Measurements from ENCODE around the gene SLC6A7. TPM values are rescaled to one million over a fixed set of nuclear protein-coding genes. Genes with fewer than 3 reads are reported as not detected.

SLC6A7 gene
- total RNA-seq, 1 donor = not detected

DNA sequence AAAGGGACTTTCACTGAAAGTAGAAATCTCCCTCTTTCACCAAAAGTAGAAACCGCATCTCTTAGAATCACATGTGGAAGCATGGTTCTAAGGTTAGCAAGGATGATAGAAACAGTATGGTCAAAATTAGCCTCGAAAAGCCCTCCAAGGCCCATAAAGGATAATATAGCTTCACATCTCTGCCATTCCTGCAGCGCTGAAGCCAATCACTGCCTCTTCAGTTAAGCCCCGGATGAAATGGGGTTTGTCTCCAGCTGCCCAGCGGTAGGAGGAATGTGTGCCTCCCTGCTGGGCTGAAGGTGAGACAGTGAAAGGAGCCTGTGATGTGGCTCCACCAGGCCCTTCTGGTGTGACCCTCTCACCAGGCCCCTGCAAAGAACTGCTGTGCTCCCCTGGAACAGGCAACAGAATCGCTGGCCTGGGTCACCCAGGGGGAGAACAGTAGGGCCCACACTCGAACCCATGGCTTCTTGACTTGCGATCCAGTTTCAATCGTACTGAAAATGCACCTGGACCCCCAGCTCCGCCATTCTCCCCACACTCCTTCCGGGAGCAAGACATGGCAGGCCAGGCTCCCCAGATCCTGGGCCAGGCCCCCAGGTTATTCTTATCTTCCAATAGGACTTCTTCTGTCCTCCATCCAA is 52.5 kb downstream of the SLC6A7 start:
- H3K27me3 ChIP-seq (ENCODE audit: insufficient read depth, low read length) = no peaks in the 10 kb centered on the region
- peak; percentile 32 for DNase-seq (ENCODE audit: insufficient read length, low spot score, missing footprints)
- no peak overlapping the region for H2AFZ ChIP-seq (ENCODE audit: low read length)
- H3K9me3 ChIP-seq (ENCODE audit: low read depth, low read length) = no peaks in the 10 kb centered on the region
- H3K36me3 ChIP-seq (ENCODE audit: insufficient read depth, low read length) = no peaks in the 10 kb centered on the region
- H3K79me2 ChIP-seq (ENCODE audit: insufficient read depth, low read length) = no peaks in the 10 kb centered on the region
- no peaks in the 10 kb centered on the region for H4K20me1 ChIP-seq (ENCODE audit: insufficient read depth, low read length)
- no peak overlapping the region for H3K4me2 ChIP-seq (ENCODE audit: insufficient read depth, low read length)
- H3K4me3 ChIP-seq (ENCODE audit: insufficient read depth, low read length) = no peak overlapping the region
- TF ChIP-seq, protein P1, sequence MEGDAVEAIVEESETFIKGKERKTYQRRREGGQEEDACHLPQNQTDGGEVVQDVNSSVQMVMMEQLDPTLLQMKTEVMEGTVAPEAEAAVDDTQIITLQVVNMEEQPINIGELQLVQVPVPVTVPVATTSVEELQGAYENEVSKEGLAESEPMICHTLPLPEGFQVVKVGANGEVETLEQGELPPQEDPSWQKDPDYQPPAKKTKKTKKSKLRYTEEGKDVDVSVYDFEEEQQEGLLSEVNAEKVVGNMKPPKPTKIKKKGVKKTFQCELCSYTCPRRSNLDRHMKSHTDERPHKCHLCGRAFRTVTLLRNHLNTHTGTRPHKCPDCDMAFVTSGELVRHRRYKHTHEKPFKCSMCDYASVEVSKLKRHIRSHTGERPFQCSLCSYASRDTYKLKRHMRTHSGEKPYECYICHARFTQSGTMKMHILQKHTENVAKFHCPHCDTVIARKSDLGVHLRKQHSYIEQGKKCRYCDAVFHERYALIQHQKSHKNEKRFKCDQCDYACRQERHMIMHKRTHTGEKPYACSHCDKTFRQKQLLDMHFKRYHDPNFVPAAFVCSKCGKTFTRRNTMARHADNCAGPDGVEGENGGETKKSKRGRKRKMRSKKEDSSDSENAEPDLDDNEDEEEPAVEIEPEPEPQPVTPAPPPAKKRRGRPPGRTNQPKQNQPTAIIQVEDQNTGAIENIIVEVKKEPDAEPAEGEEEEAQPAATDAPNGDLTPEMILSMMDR (IDR thresholded peaks at IDR 0.05; ENCODE audit: extremely low read depth, low read depth, low read length) = no peak
- H3K27ac ChIP-seq (ENCODE audit: low read depth, low read length) = no peak overlapping the region
- no peaks in the 10 kb centered on the region for H3K4me1 ChIP-seq (ENCODE audit: insufficient read depth, low read length)

DNA sequence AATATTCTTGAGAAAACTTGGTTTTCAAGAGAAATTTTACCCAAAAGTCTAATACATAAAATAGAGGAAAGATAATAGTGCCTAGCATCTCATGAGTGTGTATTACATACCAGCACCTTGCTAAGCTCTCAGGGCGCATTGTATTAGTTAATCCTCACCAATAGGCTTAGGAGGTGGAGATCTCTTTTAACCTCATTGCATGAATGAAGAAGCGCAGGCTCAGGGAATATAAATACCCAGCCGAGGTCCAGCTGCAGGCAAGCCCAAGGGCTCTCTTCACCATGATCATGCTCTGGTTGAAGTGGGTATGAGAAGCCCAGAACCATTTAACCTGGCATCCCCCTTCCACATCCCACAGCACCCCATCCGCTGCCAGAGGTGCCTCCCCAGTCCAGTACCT is 53.7 kb downstream of the SLC6A7 start:
- no peak for DNase-seq (ENCODE audit: insufficient read length, low spot score, missing footprints)
- H4K20me1 ChIP-seq (ENCODE audit: insufficient read depth, low read length) = no peaks in the 10 kb centered on the region
- no peaks in the 10 kb centered on the region for H3K9me3 ChIP-seq (ENCODE audit: low read depth, low read length)
- H3K79me2 ChIP-seq (ENCODE audit: insufficient read depth, low read length) = no peaks in the 10 kb centered on the region
- no peaks in the 10 kb centered on the region for H3K27me3 ChIP-seq (ENCODE audit: insufficient read depth, low read length)
- H2AFZ ChIP-seq (ENCODE audit: low read length) = no peak overlapping the region
- TF ChIP-seq, protein P1 (IDR thresholded peaks at IDR 0.05; ENCODE audit: extremely low read depth, low read depth, low read length) = no peak
- no peaks in the 10 kb centered on the region for H3K4me1 ChIP-seq (ENCODE audit: insufficient read depth, low read length)
- H3K4me2 ChIP-seq (ENCODE audit: insufficient read depth, low read length) = no peak overlapping the region
- H3K36me3 ChIP-seq (ENCODE audit: insufficient read depth, low read length) = no peaks in the 10 kb centered on the region
- H3K27ac ChIP-seq (ENCODE audit: low read depth, low read length) = no peak overlapping the region
- H3K4me3 ChIP-seq (ENCODE audit: insufficient read depth, low read length) = no peak overlapping the region

DNA sequence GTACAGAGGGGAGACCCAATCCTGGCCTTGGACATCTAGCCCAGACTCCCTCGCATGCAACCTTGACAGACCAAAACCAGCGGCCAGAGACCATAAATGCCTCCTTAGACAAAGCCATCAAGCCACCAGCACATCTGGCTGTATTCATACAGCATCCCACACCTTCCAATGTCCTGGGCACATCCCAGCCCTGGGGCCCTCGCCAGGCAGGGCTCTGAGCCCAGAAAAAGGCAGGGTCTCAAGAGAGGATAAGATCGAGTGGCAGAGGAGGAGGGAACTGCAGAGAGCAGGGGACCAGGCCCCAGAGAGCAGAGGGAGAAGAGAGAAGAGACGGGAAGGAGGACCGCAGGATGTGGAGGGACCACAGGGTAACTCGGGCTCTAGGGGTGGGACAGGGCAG is 54.3 kb downstream of the SLC6A7 start:
- Histone ChIP-seq H2AFZ (ENCODE audit: low read length) (no peak overlapping the region), H3K27ac (ENCODE audit: low read depth, low read length) (no peak overlapping the region), H3K4me1 (ENCODE audit: insufficient read depth, low read length) (no peaks in the 10 kb centered on the region), H3K4me2 (ENCODE audit: insufficient read depth, low read length) (no peak overlapping the region), H3K36me3 (ENCODE audit: insufficient read depth, low read length) (no peaks in the 10 kb centered on the region), H3K4me3 (ENCODE audit: insufficient read depth, low read length) (no peak overlapping the region), H3K79me2 (ENCODE audit: insufficient read depth, low read length) (no peaks in the 10 kb centered on the region), H3K27me3 (ENCODE audit: insufficient read depth, low read length) (no peaks in the 10 kb centered on the region), H4K20me1 (ENCODE audit: insufficient read depth, low read length) (no peaks in the 10 kb centered on the region), H3K9me3 (ENCODE audit: low read depth, low read length) (no peaks in the 10 kb centered on the region)
- no peak for DNase-seq (ENCODE audit: insufficient read length, low spot score, missing footprints)
- TF ChIP-seq, protein P1 (IDR thresholded peaks at IDR 0.05; ENCODE audit: extremely low read depth, low read depth, low read length) = no peak

DNA sequence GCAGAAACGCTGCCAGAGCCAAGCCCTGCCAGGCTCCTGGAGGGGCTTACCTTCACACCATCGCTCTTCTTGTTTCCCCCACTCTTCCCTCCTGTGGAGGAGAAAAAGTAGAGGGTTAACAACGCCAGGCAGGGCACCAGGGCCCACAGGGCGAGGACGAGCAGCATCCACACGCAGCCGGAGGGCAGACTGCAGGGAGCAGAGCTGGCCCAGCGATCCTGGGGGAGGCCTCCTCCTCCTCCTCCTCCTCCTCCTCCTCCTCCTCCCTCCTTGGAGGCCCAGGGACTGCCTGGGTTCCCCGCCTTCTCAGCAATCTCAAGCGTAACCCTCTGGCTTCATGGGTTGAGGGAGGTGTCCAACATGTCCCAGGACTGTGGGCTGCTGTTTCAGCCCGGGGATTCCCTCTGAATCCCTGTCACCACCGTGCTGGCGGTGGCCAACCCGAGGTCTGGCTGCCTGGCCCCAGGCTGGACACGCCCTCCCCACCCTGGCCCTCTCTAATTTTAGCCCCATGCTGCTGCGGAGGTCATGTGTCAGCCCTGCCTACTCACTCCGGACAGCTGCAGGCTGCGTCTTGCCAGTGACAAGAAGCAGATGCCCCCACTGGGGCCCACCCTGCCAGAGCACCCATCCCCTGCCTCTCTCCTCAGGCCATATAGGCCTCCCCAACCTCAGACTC is 55.4 kb downstream of the SLC6A7 start:
- no peaks in the 10 kb centered on the region for H3K4me1 ChIP-seq (ENCODE audit: insufficient read depth, low read length)
- no peak overlapping the region for H3K4me3 ChIP-seq (ENCODE audit: insufficient read depth, low read length)
- TF ChIP-seq, protein P1 (IDR thresholded peaks at IDR 0.05; ENCODE audit: extremely low read depth, low read depth, low read length) = no peak
- no peaks in the 10 kb centered on the region for H3K9me3 ChIP-seq (ENCODE audit: low read depth, low read length)
- no peaks in the 10 kb centered on the region for H3K36me3 ChIP-seq (ENCODE audit: insufficient read depth, low read length)
- H3K4me2 ChIP-seq (ENCODE audit: insufficient read depth, low read length) = no peak overlapping the region
- no peaks in the 10 kb centered on the region for H3K27me3 ChIP-seq (ENCODE audit: insufficient read depth, low read length)
- H3K79me2 ChIP-seq (ENCODE audit: insufficient read depth, low read length) = no peaks in the 10 kb centered on the region
- peak; percentile 95 for DNase-seq (ENCODE audit: insufficient read length, low spot score, missing footprints)
- no peaks in the 10 kb centered on the region for H4K20me1 ChIP-seq (ENCODE audit: insufficient read depth, low read length)
- no peak overlapping the region for H3K27ac ChIP-seq (ENCODE audit: low read depth, low read length)
- peak overlapping the region; percentile 35 for H2AFZ ChIP-seq (ENCODE audit: low read length)
